HEK293 (cell line): Measurements from ENCODE around the gene RPS6KA5.

Experiments
- CTCF ChIA-PET: fragments of 350-600 bp; formaldehyde crosslinking; extraction: SDS; loops from one replicate; lab custom pipeline; 2021; ENCODE audit warnings: antibody characterized with exemption; lab: Yijun Ruan, JAX
- POLR2A ChIA-PET: fragments of 300-600 bp; formaldehyde crosslinking; extraction: SDS; loops from one replicate; lab custom pipeline; 2020; ENCODE audit warnings: antibody characterized with exemption, inconsistent platforms; lab: Yijun Ruan, JAX
- H3K27ac ChIP-seq: fragments of 200-500 bp; sonication (Bioruptor generic); 2 replicates; pipeline ENCODE4 v1.5.1; 2014; ENCODE audit warnings: low read depth, low read length, control low read depth, inconsistent platforms; ENCODE audit errors: extremely low read depth
- H3K36me3 ChIP-seq, 2 experiments: fragments of 200-500 bp in 1 of 2; sonication (Bioruptor generic) in 1 of 2; 1 replicate in 1 of 2; 2 replicates in 1 of 2; pipeline ENCODE4 v1.5.1; 2014 to 2017; ENCODE audit warnings: inconsistent platforms in 2 of 2, low read length in 2 of 2; ENCODE audit not compliant: control insufficient read depth in 2 of 2, insufficient read depth in 1 of 2
- H3K4me1 ChIP-seq: fragments of 200-500 bp; sonication (Bioruptor generic); 2 replicates; pipeline ENCODE4 v1.5.1; 2014; ENCODE audit warnings: mild to moderate bottlenecking, low read length, inconsistent platforms; ENCODE audit not compliant: control insufficient read depth, insufficient read depth
- H3K4me3 ChIP-seq: 2 replicates; pipeline ENCODE4 v1.5.1; 2011; ENCODE audit warnings: low read depth, mild to moderate bottlenecking, control low read depth, low read length, moderate library complexity
- H3K9me3 ChIP-seq: fragments of 200-500 bp; sonication (Bioruptor generic); 2 replicates; pipeline ENCODE4 v1.5.1; 2014; ENCODE audit warnings: low read depth, low read length, inconsistent platforms; ENCODE audit not compliant: control insufficient read depth, insufficient read depth
- HOXA7 ChIP-seq: sonication (generic); formaldehyde crosslinking; IDR thresholded peaks from 2 replicates; pipeline ENCODE4 v1.8.1; 2022; ENCODE audit warnings: missing genetic modification reagents, borderline replicate concordance
- KLF1 ChIP-seq: fragments of 450-650 bp; formaldehyde crosslinking; IDR thresholded peaks from 2 replicates; pipeline ENCODE4 v1.5.1; 2016; ENCODE audit warnings: missing biosample characterization, missing genetic modification characterization
- KLF7 ChIP-seq: fragments of 450-650 bp; formaldehyde crosslinking; IDR thresholded peaks from 2 replicates; pipeline ENCODE4 v1.5.1; 2016; ENCODE audit warnings: missing biosample characterization, missing genetic modification characterization, borderline replicate concordance
- REPIN1 ChIP-seq: fragments of 450-650 bp; formaldehyde crosslinking; IDR thresholded peaks from 2 replicates; pipeline ENCODE4 v1.5.1; 2017; ENCODE audit warnings: missing biosample characterization, missing genetic modification characterization, low read depth
- ZIC2 ChIP-seq: fragments of 450-650 bp; formaldehyde crosslinking; IDR thresholded peaks from 2 replicates; pipeline ENCODE4 v1.5.1; 2016; ENCODE audit warnings: missing biosample characterization, missing genetic modification characterization
- ZNF121 ChIP-seq: fragments of 450-650 bp; formaldehyde crosslinking; IDR thresholded peaks from 2 replicates; pipeline ENCODE4 v1.5.1; 2016; ENCODE audit warnings: missing biosample characterization, missing genetic modification characterization
- ZNF148 ChIP-seq: fragments of 450-650 bp; formaldehyde crosslinking; IDR thresholded peaks from 2 replicates; pipeline ENCODE4 v1.5.0; 2017; ENCODE audit warnings: missing biosample characterization, missing genetic modification characterization, borderline replicate concordance
- ZNF223 ChIP-seq: fragments of 450-650 bp; formaldehyde crosslinking; IDR thresholded peaks from 2 replicates; pipeline ENCODE4 v1.5.1; 2016; ENCODE audit warnings: missing biosample characterization, missing genetic modification characterization
- ZNF341 ChIP-seq: fragments of 450-650 bp; formaldehyde crosslinking; IDR thresholded peaks from 2 replicates; pipeline ENCODE4; 2016; ENCODE audit warnings: low read depth, missing biosample characterization, missing genetic modification characterization
- ZNF354C ChIP-seq: fragments of 450-650 bp; formaldehyde crosslinking; IDR thresholded peaks from 2 replicates; pipeline ENCODE4 v1.5.1; 2016; ENCODE audit warnings: missing biosample characterization, missing genetic modification characterization, low read depth, borderline replicate concordance
- ZNF473 ChIP-seq: fragments of 450-650 bp; formaldehyde crosslinking; IDR thresholded peaks from 2 replicates; pipeline ENCODE4 v1.5.1; 2017; ENCODE audit warnings: missing biosample characterization, missing genetic modification characterization
- ZNF596 ChIP-seq: fragments of 450-650 bp; IDR thresholded peaks from 2 replicates; pipeline ENCODE4 v1.5.0; 2018; ENCODE audit warnings: missing biosample characterization, mild to moderate bottlenecking, missing genetic modification characterization, moderate library complexity
- ZNF670 ChIP-seq: fragments of 450-650 bp; formaldehyde crosslinking; IDR thresholded peaks from 2 replicates; pipeline ENCODE4 v1.5.1; 2016; ENCODE audit warnings: missing biosample characterization, missing genetic modification characterization, low read depth
- TF ChIP-seq, protein P1 (sequence below): fragments of 450-650 bp; formaldehyde crosslinking; conservative IDR thresholded peaks from 2 replicates; pipeline ENCODE4 v1.5.1; 2016; ENCODE audit warnings: low read depth, missing biosample characterization, missing genetic modification characterization
- TF ChIP-seq, protein P2 (sequence below): fragments of 450-650 bp; formaldehyde crosslinking; IDR thresholded peaks from 2 replicates; pipeline ENCODE4 v1.5.1; 2016; ENCODE audit warnings: missing biosample characterization, missing genetic modification characterization
- TF ChIP-seq, protein P3 (sequence below): fragments of 450-650 bp; IDR thresholded peaks from 2 replicates; pipeline ENCODE4 v1.5.1; 2018; ENCODE audit warnings: missing biosample characterization, mild to moderate bottlenecking, missing genetic modification characterization

The RPS6KA5 gene

DNA sequence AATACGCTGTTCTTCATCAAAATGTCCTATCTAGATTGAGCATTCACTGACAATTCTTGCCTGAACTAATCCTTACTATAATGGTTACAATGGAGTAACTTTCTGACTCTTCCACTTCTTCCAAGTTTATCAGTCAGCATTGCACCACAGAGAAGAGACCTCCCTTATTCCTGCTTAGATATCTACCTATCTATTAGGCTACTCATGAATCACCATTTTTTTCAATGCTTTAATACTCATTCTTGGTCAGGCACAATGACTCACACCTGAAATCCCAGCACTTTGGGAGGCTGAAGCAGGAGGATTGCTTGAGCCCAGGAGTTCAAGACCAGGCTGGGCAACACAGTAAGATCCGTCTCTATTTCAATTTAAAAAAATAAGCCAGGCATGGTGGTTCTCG, 39.3 kb downstream of the RPS6KA5 start (continued):
- TF ChIP-seq, protein P1, sequence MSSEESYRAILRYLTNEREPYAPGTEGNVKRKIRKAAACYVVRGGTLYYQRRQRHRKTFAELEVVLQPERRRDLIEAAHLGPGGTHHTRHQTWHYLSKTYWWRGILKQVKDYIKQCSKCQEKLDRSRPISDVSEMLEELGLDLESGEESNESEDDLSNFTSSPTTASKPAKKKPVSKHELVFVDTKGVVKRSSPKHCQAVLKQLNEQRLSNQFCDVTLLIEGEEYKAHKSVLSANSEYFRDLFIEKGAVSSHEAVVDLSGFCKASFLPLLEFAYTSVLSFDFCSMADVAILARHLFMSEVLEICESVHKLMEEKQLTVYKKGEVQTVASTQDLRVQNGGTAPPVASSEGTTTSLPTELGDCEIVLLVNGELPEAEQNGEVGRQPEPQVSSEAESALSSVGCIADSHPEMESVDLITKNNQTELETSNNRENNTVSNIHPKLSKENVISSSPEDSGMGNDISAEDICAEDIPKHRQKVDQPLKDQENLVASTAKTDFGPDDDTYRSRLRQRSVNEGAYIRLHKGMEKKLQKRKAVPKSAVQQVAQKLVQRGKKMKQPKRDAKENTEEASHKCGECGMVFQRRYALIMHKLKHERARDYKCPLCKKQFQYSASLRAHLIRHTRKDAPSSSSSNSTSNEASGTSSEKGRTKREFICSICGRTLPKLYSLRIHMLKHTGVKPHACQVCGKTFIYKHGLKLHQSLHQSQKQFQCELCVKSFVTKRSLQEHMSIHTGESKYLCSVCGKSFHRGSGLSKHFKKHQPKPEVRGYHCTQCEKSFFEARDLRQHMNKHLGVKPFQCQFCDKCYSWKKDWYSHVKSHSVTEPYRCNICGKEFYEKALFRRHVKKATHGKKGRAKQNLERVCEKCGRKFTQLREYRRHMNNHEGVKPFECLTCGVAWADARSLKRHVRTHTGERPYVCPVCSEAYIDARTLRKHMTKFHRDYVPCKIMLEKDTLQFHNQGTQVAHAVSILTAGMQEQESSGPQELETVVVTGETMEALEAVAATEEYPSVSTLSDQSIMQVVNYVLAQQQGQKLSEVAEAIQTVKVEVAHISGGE (tag by site-specific recombination), result no peak
- TF ChIP-seq HOXA7 (CRISPR knock-in tag) (no peak), ZNF148 (tag by site-specific recombination) (no peak), ZNF121 (tag by site-specific recombination) (no peak), ZNF223 (tag by site-specific recombination) (no peak), REPIN1 (tag by site-specific recombination) (no peak), ZNF596 (tag by site-specific recombination) (no peak), ZNF341 (no peak)

GRCh38 chr14:91019673-91020072, 40.8 kb downstream of the RPS6KA5 start:
- TF ChIP-seq KLF1 (tag by site-specific recombination) (no peak), ZNF354C (tag by site-specific recombination) (no peak), ZNF670 (tag by site-specific recombination) (no peak), KLF7 (tag by site-specific recombination) (no peak), ZIC2 (no peak), ZNF473 (tag by site-specific recombination) (no peak)
- TF ChIP-seq, protein P2, sequence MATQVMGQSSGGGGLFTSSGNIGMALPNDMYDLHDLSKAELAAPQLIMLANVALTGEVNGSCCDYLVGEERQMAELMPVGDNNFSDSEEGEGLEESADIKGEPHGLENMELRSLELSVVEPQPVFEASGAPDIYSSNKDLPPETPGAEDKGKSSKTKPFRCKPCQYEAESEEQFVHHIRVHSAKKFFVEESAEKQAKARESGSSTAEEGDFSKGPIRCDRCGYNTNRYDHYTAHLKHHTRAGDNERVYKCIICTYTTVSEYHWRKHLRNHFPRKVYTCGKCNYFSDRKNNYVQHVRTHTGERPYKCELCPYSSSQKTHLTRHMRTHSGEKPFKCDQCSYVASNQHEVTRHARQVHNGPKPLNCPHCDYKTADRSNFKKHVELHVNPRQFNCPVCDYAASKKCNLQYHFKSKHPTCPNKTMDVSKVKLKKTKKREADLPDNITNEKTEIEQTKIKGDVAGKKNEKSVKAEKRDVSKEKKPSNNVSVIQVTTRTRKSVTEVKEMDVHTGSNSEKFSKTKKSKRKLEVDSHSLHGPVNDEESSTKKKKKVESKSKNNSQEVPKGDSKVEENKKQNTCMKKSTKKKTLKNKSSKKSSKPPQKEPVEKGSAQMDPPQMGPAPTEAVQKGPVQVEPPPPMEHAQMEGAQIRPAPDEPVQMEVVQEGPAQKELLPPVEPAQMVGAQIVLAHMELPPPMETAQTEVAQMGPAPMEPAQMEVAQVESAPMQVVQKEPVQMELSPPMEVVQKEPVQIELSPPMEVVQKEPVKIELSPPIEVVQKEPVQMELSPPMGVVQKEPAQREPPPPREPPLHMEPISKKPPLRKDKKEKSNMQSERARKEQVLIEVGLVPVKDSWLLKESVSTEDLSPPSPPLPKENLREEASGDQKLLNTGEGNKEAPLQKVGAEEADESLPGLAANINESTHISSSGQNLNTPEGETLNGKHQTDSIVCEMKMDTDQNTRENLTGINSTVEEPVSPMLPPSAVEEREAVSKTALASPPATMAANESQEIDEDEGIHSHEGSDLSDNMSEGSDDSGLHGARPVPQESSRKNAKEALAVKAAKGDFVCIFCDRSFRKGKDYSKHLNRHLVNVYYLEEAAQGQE, result no peak
- TF ChIP-seq, protein P3, sequence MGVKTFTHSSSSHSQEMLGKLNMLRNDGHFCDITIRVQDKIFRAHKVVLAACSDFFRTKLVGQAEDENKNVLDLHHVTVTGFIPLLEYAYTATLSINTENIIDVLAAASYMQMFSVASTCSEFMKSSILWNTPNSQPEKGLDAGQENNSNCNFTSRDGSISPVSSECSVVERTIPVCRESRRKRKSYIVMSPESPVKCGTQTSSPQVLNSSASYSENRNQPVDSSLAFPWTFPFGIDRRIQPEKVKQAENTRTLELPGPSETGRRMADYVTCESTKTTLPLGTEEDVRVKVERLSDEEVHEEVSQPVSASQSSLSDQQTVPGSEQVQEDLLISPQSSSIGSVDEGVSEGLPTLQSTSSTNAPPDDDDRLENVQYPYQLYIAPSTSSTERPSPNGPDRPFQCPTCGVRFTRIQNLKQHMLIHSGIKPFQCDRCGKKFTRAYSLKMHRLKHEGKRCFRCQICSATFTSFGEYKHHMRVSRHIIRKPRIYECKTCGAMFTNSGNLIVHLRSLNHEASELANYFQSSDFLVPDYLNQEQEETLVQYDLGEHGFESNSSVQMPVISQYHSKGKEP (tag by site-specific recombination), result no peak
- no peaks in the 10 kb centered on the region for H3K36me3 ChIP-seq
- CTCF ChIA-PET, result no interaction called here
- H3K4me1 ChIP-seq, result no peaks in the 10 kb centered on the region
- POLR2A ChIA-PET, result no interaction called here
- no peak overlapping the region for H3K27ac ChIP-seq
- no peak overlapping the region for H3K4me3 ChIP-seq
- H3K9me3 ChIP-seq, result no peaks in the 10 kb centered on the region
